HG03342 (cell line): ENCODE measurements around the gene LENEP.

Experiments
- ATAC-seq: cut with Tn5 transposase; IDR thresholded peaks from one replicate; pipeline ENCODE4 v1.9.1; 2021; ENCODE audit warnings: mild to moderate bottlenecking, moderate library complexity; ENCODE audit not compliant: unreplicated experiment

LENEP gene

GRCh38 chr1:155009742-155010141, 16.4 kb downstream of the LENEP start:
- no peak for ATAC-seq

GRCh38 chr1:155010211-155010918, 17.0 kb downstream of the LENEP start:
- no peak for ATAC-seq

GRCh38 chr1:155011004-155011416, 17.6 kb downstream of the LENEP start:
- no peak for ATAC-seq

GRCh38 chr1:155011437-155012025, 18.1 kb downstream of the LENEP start:
- ATAC-seq = no peak

- no peak for ATAC-seq
Observed at GRCh38 chr1:155012026-155012546, 18.7 kb downstream of the LENEP start.

- no peak for ATAC-seq
Observed at GRCh38 chr1:155012776-155013602, 19.6 kb downstream of the LENEP start.

- no peak for ATAC-seq
Observed at GRCh38 chr1:155013632-155014031, 20.2 kb downstream of the LENEP start.

GRCh38 chr1:155014709-155015508, 21.5 kb downstream of the LENEP start:
- ATAC-seq = no peak

GRCh38 chr1:155015527-155016230, 22.3 kb downstream of the LENEP start:
- ATAC-seq = no peak

GRCh38 chr1:155016231-155016831, 22.9 kb downstream of the LENEP start:
- no peak for ATAC-seq

GRCh38 chr1:155017041-155017945, 23.9 kb downstream of the LENEP start:
- peak; percentile 64 for ATAC-seq

GRCh38 chr1:155017946-155018316, 24.5 kb downstream of the LENEP start:
- ATAC-seq = peak; percentile 16

GRCh38 chr1:155018617-155019348, 25.4 kb downstream of the LENEP start:
- no peak for ATAC-seq

- no peak for ATAC-seq
Observed at GRCh38 chr1:155019377-155020245, 26.2 kb downstream of the LENEP start.

- no peak for ATAC-seq
Observed at GRCh38 chr1:155022136-155022926, 28.9 kb downstream of the LENEP start.

- ATAC-seq = no peak
Observed at GRCh38 chr1:155022927-155023236, 29.5 kb downstream of the LENEP start.

GRCh38 chr1:155023627-155024026, 30.2 kb downstream of the LENEP start:
- ATAC-seq = no peak
